PFSK-1 (cell line): ENCODE data around the gene UMOD.

Experiments
- FOXP2 ChIP-seq: optimal IDR thresholded peaks from 2 replicates; pipeline ENCODE3; 2011; ENCODE audit warnings: borderline replicate concordance, control low read depth, inconsistent platforms; ENCODE audit not compliant: insufficient read depth; ENCODE audit errors: extremely low read length, extremely low read depth
- POLR2AphosphoS5 ChIP-seq: IDR thresholded peaks from 2 replicates; pipeline ENCODE4 v1.6.1; 2012; ENCODE audit warnings: low read depth, mild to moderate bottlenecking, control low read depth, low read length, moderate library complexity
- REST ChIP-seq, 2 experiments: IDR thresholded peaks; 2 replicates each; pipeline versions ENCODE4 v1.6.1 to v1.8.0; 2011 to 2012; ENCODE audit warnings: low read depth in 2 of 2, low read length in 2 of 2, control low read depth in 1 of 2, inconsistent platforms in 1 of 2, mild to moderate bottlenecking in 1 of 2, moderate library complexity in 1 of 2; ENCODE audit not compliant: insufficient read depth in 1 of 2
- SIN3A ChIP-seq: IDR thresholded peaks from 2 replicates; pipeline ENCODE4 v1.6.1; 2012; ENCODE audit warnings: mild to moderate bottlenecking, low read length, moderate library complexity, borderline replicate concordance; ENCODE audit not compliant: insufficient read depth
- TAF1 ChIP-seq: IDR thresholded peaks from 2 replicates; pipeline ENCODE4 v1.6.1; 2012; ENCODE audit warnings: low read length, control low read depth, borderline replicate concordance; ENCODE audit not compliant: insufficient read depth

Gene UMOD

DNA sequence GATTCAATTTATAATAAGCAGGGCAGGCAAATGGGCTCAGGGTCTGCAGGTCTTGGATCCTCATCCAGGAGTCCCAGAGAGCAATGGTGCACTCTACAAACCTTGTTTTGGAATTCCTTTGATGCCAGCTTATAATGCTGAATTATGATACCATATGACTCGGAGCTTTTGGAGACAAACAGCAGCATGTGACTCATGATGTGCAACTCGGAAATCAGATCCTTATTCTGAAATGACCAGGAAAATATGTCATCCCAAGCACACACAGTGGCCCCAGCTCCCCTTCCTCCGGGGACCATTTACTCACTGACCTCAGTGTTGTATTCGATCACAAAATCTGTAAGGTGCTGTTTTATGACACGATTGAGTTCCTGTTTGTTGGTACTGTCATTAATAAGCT, 20.2 kb upstream of the UMOD start:
- TF ChIP-seq SIN3A, result no peak

GRCh38 chr16:20369452-20370054, 17.0 kb upstream of the UMOD start:
- TF ChIP-seq FOXP2 (no peak), SIN3A (no peak), REST (IDR thresholded peaks at IDR 0.05; ENCODE audit: insufficient read depth in 1 of 2, low read depth in 2 of 2, low read length in 2 of 2) (no peak), POLR2AphosphoS5 (no peak), TAF1 (no peak)

DNA sequence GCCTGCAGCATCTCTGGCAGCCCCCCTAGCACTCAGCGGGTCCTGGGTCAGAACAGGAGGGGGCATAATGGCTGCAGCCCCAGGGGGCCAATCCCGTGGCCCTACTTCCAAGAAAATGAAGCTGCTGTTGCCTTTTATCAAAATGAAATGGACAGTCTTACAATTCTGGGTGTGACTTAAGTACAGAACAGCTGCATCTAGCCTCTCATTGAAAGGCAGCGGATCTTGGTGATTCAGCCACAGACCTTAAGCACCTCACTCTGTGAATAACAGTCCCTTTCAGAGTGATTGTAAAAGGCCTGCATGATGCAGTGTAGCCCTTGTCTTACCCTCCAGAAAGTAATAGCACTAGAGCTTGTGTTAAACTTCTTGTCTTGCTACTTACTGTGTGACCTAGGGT, 11.5 kb upstream of the UMOD start:
- no peak for TF ChIP-seq TAF1
- TF ChIP-seq REST (IDR thresholded peaks at IDR 0.05; ENCODE audit: insufficient read depth in 1 of 2, low read depth in 2 of 2, low read length in 2 of 2), result no peak
- TF ChIP-seq POLR2AphosphoS5, result no peak
- TF ChIP-seq SIN3A, result no peak
- TF ChIP-seq FOXP2, result no peak

GRCh38 chr16:20363191-20363590, 10.7 kb upstream of the UMOD start:
- TF ChIP-seq TAF1, result no peak
- no peak for TF ChIP-seq REST (IDR thresholded peaks at IDR 0.05; ENCODE audit: insufficient read depth in 1 of 2, low read depth in 2 of 2, low read length in 2 of 2)
- TF ChIP-seq FOXP2, result no peak
- TF ChIP-seq SIN3A, result no peak
- no peak for TF ChIP-seq POLR2AphosphoS5

- TF ChIP-seq SIN3A, result no peak
These were observed 7.5 kb upstream of the UMOD start for GRCh38 chr16:20359997-20360396.

GRCh38 chr16:20355114-20355782, 2.7 kb upstream of the UMOD start:
- TF ChIP-seq POLR2AphosphoS5 (no peak), FOXP2 (no peak), REST (IDR thresholded peaks at IDR 0.05; ENCODE audit: insufficient read depth in 1 of 2, low read depth in 2 of 2, low read length in 2 of 2) (no peak), SIN3A (no peak), TAF1 (no peak)
